Melanocyte of skin (primary cell): ENCODE results near the gene BLMH. TPM values are rescaled to one million over a fixed set of nuclear protein-coding genes. Genes with fewer than 3 reads are reported as not detected.

Experiments
- small RNA-seq, 2 donors: library from RNA; depleted of rRNA; stranded (forward); fragments of <200 nt; gene quantifications; one replicate each; pipeline ENCODE3, GENCODE V24; 2012
- total RNA-seq, 2 donors: library from RNA; depleted of rRNA; stranded (reverse); fragments of >200 nt; gene quantifications; 2 replicates each; pipeline ENCODE4 v1.2.3, GENCODE V29; 2012

BLMH gene
- 10 to 100 TPM; 28.2 to 41.6 TPM for total RNA-seq

GRCh38 chr17:30291543-30292285 lies at the start of gene BLMH:
TSS of gene BLMH (minus strand) at chr17:30291944. CDS start at chr17:30291819, 125 bp downstream.

GRCh38 chr17:30333503-30334360 lies 42.0 kb upstream of the BLMH start, which contains the start of gene TMIGD1:
TSS of gene TMIGD1 (minus strand) at chr17:30334057. CDS start at chr17:30332133, 1,924 bp downstream.

GRCh38 chr17:30235386-30236296 lies 56.1 kb downstream of the BLMH start, which contains the start of gene SLC6A4:
TSS of gene SLC6A4 (minus strand) at chr17:30235697. CDS start at chr17:30221958, 13,739 bp downstream.

Small RNA genes lying within 50 kb of the gene (small RNA-seq; reads per million reads assigned to genes)
- gene RF00154 (19.2 to 26.6 reads per million in 2 donors), gene RNU6-1267P (0 reads per million in 2 donors)

Other genes with a start within 250 kb of the BLMH start
- 1 to 10 TPM; 6.5 to 7.7 TPM for gene NSRP1, start 175.1 kb downstream of the BLMH start, total RNA-seq
- gene SLC6A4, start 56.2 kb downstream of the BLMH start, total RNA-seq, result not detected
- not detected for gene TMIGD1, start 42.1 kb upstream of the BLMH start, total RNA-seq
- 10 to 100 TPM; 61.6 to 65.4 TPM for gene CPD, start 87.0 kb upstream of the BLMH start, total RNA-seq
- 10 to 100 TPM; 23.1 to 23.3 TPM for gene GOSR1, start 185.5 kb upstream of the BLMH start, total RNA-seq